Left lung (tissue), 10 donors: ENCODE data around the gene SLC12A9. TPM values are rescaled to one million over a fixed set of nuclear protein-coding genes. Genes with fewer than 3 reads are reported as not detected.

Source experiments
- ATAC-seq: fragments of 200-7000 bp; cut with Tn5 transposase; one replicate; pipeline ENCODE4 v1.9.1; 2020; ENCODE audit warnings: moderate library complexity
- DNase-seq, 4 donors: peaks; one replicate each; pipeline ENCODE4 v3.0.0-alpha.2; 2013 to 2020
- H3K27ac ChIP-seq, 2 donors: fragments of 200-600 bp; sonication (generic) in 1 of 2; one replicate each; pipeline versions ENCODE4 v1.5.0 to v1.8.0; 2020 to 2021
- H3K27me3 ChIP-seq, 2 donors: fragments of 200-600 bp; sonication (generic) in 1 of 2; one replicate each; pipeline versions ENCODE4 v1.5.0 to v1.8.0; 2020 to 2021
- H3K36me3 ChIP-seq, 2 donors: fragments of 200-600 bp; sonication (generic) in 1 of 2; one replicate each; pipeline versions ENCODE4 v1.5.0 to v1.8.0; 2020 to 2021
- H3K4me1 ChIP-seq, 2 donors: fragments of 200-600 bp; one replicate each; pipeline ENCODE4 v1.8.0; 2021
- H3K4me3 ChIP-seq, 2 donors: fragments of 200-600 bp; sonication (generic) in 1 of 2; one replicate each; pipeline versions ENCODE4 v1.5.0 to v1.8.0; 2020 to 2021; ENCODE audit warnings: mild to moderate bottlenecking in 1 of 2
- H3K9me3 ChIP-seq, 2 donors: fragments of 200-600 bp; sonication (generic) in 1 of 2; one replicate each; pipeline versions ENCODE4 v1.5.0 to v1.8.0; 2020 to 2021
- intact Hi-C, 2 donors: fragments of 100-400 bp; cut with DNase I; formaldehyde crosslinking; loops; one replicate each; pipeline versions ENCODE4 v1.11.2 to v1.14.2; 2022
- polyA plus RNA-seq, 6 donors: library from polyadenylated mRNA; unstranded; fragments of 120-200 nt; gene quantifications; one replicate each; pipeline ENCODE4 v1.2.1, GENCODE V29; 2013; ENCODE audit not compliant: insufficient read length in 6 of 6
- total RNA-seq, 2 donors: library from RNA; stranded (reverse); fragmentation: NEBNext Ultra II Directional; extraction: Animal tissue kit (Norgen Biotek cat#: 25700); gene quantifications; one replicate each; pipeline ENCODE4 v1.2.1, GENCODE V29; 2021
- TF ChIP-seq, protein P1 (sequence below), 2 donors: fragments of 200-600 bp; sonication (generic) in 1 of 2; IDR thresholded peaks; one replicate each; pipeline versions ENCODE4 v1.5.0 to v1.8.0; 2021; ENCODE audit warnings: antibody characterized with exemption in 2 of 2
- donor health status: DM: no; HTN: yes; CAD: no.
- donor health status: DM: no; HTN: no; CAD: no.

SLC12A9 gene
- total and polyA plus RNA-seq, 8 donors: 32.2 to 53.7 (median 40.8) TPM

- TF ChIP-seq, protein P1, sequence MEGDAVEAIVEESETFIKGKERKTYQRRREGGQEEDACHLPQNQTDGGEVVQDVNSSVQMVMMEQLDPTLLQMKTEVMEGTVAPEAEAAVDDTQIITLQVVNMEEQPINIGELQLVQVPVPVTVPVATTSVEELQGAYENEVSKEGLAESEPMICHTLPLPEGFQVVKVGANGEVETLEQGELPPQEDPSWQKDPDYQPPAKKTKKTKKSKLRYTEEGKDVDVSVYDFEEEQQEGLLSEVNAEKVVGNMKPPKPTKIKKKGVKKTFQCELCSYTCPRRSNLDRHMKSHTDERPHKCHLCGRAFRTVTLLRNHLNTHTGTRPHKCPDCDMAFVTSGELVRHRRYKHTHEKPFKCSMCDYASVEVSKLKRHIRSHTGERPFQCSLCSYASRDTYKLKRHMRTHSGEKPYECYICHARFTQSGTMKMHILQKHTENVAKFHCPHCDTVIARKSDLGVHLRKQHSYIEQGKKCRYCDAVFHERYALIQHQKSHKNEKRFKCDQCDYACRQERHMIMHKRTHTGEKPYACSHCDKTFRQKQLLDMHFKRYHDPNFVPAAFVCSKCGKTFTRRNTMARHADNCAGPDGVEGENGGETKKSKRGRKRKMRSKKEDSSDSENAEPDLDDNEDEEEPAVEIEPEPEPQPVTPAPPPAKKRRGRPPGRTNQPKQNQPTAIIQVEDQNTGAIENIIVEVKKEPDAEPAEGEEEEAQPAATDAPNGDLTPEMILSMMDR (IDR thresholded peaks at IDR 0.05): no peak
- ATAC-seq (no peak), DNase-seq (peak in 1 of 4 donors; percentile 76)
- Histone ChIP-seq H3K27ac (no peak overlapping the region), H3K9me3 (no peaks in the 10 kb centered on the region), H3K27me3 (peaks cover 19 to 92% of the 10 kb centered on the region in 2 donors), H3K36me3 (no peaks in the 10 kb centered on the region), H3K4me1 (peaks cover 15 to 48% of the 10 kb centered on the region in 2 donors), H3K4me3 (peak overlapping the region in 1 of 2 donors; percentile 40)
- intact Hi-C loops: loop anchor here in 1 of 2 donors (10.0 kb wide), 1 partner anchor 171 kb away; no protein-coding TSS in a partner anchor
Measured at GRCh38 chr7:100893910-100894721, 41.6 kb downstream of the SLC12A9 start.

DNA sequence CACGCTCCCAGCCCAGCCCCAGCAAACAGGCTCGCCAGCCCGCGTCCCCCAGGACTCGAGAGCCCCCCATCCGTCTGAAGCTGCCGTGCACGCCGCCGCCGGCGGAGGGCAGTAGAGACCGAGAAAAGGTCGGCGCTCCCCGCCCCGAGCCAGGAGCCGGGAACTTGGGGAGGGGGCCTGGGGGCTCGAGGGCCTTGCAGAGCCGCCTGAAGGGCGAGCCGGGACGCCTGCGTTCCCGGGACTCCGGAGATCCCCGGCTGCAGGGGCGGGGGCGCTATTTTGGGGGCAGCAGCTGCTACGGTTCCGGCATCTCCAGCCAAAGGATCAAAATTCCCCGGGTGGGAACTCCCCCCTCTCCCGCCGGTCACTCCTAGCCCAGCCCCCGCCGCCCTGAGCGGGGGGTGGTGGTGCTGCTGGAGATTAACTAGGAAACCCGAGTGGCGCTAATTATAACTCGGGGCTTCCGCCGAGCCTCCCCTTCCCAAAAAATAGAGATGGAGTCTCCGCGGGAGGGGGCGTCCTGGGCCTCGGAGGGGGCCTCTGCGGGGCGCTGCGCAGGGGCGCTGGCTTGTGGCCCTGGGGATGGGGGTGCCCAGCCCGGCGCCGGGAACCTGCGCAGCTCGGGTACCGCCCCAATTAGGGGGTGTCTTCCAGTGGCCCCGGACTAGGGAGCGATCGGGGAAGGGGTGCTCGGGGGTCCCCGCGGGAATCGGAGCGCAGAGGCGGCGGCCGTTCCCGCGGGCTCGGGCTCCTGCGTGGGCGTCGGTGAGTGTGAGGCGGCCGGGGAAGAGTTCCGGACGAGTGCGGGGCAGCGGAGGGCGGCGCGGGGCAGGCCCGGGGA, 42.6 kb downstream of the SLC12A9 start:
- H3K9me3 ChIP-seq: no peaks in the 10 kb centered on the region
- H3K27ac ChIP-seq: no peak overlapping the region
- intact Hi-C loops: loop anchor here (5.0 to 10.0 kb wide), 2 partner anchors 162 to 170 kb away; no protein-coding TSS in a partner anchor
- H3K27me3 ChIP-seq: peaks cover 19 to 99% of the 10 kb centered on the region in 2 donors
- peak overlapping the region; percentile 33 to 40 for H3K4me3 ChIP-seq
- ATAC-seq (peak; percentile 30), DNase-seq (peak in 3 of 4 donors; percentile 42 to 91 (median 67))
- TF ChIP-seq, protein P1 (IDR thresholded peaks at IDR 0.05): peak; percentile 75 to 82
- H3K36me3 ChIP-seq: no peaks in the 10 kb centered on the region
- peaks cover 13 to 47% of the 10 kb centered on the region in 2 donors for H3K4me1 ChIP-seq

GRCh38 chr7:100895701-100895955, 43.1 kb downstream of the SLC12A9 start, which contains the start of gene ACHE:
ACHE (minus strand) TSS chr7:100895888; CDS start chr7:100894232, 1,656 bp downstream.
- TF ChIP-seq, protein P1 (IDR thresholded peaks at IDR 0.05): no peak
- no peak for DNase-seq
- intact Hi-C loops: loop anchor here (5.0 to 10.0 kb wide), 2 partner anchors 162 to 169 kb away; no protein-coding TSS in a partner anchor
- Histone ChIP-seq H3K9me3 (no peaks in the 10 kb centered on the region), H3K27me3 (peaks cover 19 to 99% of the 10 kb centered on the region in 2 donors), H3K4me3 (peak within 1 kb of the TSS; percentile 33 to 40), H3K27ac (no peak within 1 kb of the TSS), H3K36me3 (no peaks in the 10 kb centered on the region), H3K4me1 (peaks cover 13 to 42% of the 10 kb centered on the region in 2 donors)
- ATAC-seq: peak; percentile 5

DNA sequence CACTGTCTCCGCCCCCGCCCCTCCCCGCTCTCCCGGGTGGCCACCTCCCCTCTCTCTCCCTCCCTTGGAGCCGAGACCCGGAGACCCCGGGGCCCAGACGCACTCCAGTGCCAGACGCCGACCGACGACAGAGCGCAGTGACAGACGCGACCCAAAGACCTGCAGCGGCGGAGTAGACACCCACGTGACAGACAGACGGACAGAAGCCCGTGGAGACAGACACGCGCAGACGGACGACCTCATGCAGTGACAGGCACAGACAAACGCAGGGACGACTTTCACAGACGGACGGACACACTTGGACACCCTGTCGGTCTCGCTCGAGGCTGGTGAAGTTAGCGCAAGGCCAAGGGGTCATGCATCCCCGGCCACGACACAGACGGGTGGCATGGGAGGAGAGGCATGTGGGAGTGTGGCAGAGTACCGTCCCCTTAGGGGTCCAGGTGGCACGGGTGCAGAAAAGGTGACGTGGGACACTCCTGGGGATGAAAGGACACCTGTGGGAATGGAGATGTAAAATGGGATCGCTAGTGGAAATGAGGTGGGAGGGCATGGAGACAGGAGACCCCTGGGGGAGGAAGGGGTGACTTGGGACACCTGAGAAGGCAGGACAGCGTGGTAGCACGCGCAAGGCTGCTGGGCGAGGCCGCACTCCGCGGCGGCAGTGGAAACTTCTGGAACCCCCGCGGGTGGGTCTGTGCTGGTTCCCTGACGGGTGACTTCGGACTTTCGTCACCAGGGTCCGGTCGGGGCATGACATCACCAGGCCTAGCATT, 43.6 kb downstream of the SLC12A9 start:
- Histone ChIP-seq H3K27me3 (peaks cover 19 to 98% of the 10 kb centered on the region in 2 donors), H3K4me3 (peak overlapping the region in 1 of 2 donors; percentile 40), H3K27ac (no peak overlapping the region), H3K4me1 (peaks cover 9 to 37% of the 10 kb centered on the region in 2 donors), H3K9me3 (no peaks in the 10 kb centered on the region), H3K36me3 (no peaks in the 10 kb centered on the region)
- DNase-seq (peak in 2 of 4 donors; percentile 32 to 78), ATAC-seq (peak; percentile 8)
- intact Hi-C loops: loop anchor here (5.0 to 10.0 kb wide), 2 partner anchors 161 to 169 kb away; no protein-coding TSS in a partner anchor
- TF ChIP-seq, protein P1 (IDR thresholded peaks at IDR 0.05): no peak
